ENCODE data around the gene IL1RAPL1. TPM values are rescaled to one million over a fixed set of nuclear protein-coding genes. Genes with fewer than 3 reads are reported as not detected.
"Not testable (repeated sequence)": the region's sequence is repeated elsewhere in the genome, so short reads cannot be mapped to it uniquely, and the experiment has no call there.

Gene IL1RAPL1
- total RNA-seq, 3 donors from 2014 or later, result 0.16 to 0.44 TPM; not detected in 1

- Histone ChIP-seq H3K9me3 (no peaks in the 10 kb centered on the region), H3K4me3 (no peak overlapping the region), H3K36me3 (no peaks in the 10 kb centered on the region), H3K27me3 (no peaks in the 10 kb centered on the region), H3K4me1 (no peaks in the 10 kb centered on the region), H3K27ac (no peak overlapping the region)
- intact Hi-C loops (cut with DNase I; ENCODE audit: low total_unique reads), result no loop called here
- TF ChIP-seq CTCF (IDR thresholded peaks at IDR 0.05) (no peak), POLR2A (IDR thresholded peaks at IDR 0.05) (no peak), POLR2AphosphoS5 (IDR thresholded peaks at IDR 0.05) (no peak)
- DNase-seq (ENCODE audit: low spot score in 2 of 2), result no peak
Measured at GRCh38 chrX:29348288-29348687, 761.0 kb downstream of the IL1RAPL1 start.

GRCh38 chrX:29359276-29359675, 772.0 kb downstream of the IL1RAPL1 start:
- H3K9me3 ChIP-seq, result no peaks in the 10 kb centered on the region
- H3K27ac ChIP-seq, result no peak overlapping the region
- no peaks in the 10 kb centered on the region for H3K4me1 ChIP-seq
- H3K36me3 ChIP-seq, result no peaks in the 10 kb centered on the region
- H3K4me3 ChIP-seq, result no peak overlapping the region
- H3K27me3 ChIP-seq, result no peaks in the 10 kb centered on the region
- no peak for DNase-seq (ENCODE audit: low spot score in 2 of 2)
- TF ChIP-seq POLR2A (IDR thresholded peaks at IDR 0.05), result no peak
- no peak for TF ChIP-seq CTCF (IDR thresholded peaks at IDR 0.05)
- no peak for TF ChIP-seq POLR2AphosphoS5 (IDR thresholded peaks at IDR 0.05)
- intact Hi-C loops (cut with DNase I; ENCODE audit: low total_unique reads), result no loop called here

DNA sequence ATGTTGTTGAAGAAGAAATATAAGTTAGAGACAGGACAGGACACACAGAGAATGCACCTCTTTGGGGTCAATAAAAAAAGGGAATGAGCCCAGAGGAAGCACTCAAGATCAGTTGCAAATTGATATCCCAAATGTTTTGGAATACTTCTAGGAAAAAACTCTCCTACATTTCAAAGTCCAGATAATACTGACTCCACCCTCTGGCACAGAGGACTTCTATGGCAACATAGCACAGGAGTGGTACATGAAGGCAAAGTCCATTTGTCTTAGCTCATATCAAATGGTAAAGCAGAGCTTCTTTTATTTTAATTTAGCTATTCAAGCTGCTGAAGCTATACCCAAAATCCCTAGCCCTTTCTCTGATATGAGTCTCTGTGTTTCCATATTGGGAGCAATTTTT, 787.5 kb downstream of the IL1RAPL1 start:
- DNase-seq (ENCODE audit: low spot score in 2 of 2); intact Hi-C loops (cut with DNase I; ENCODE audit: low total_unique reads); H3K4me1 ChIP-seq; H3K4me3 ChIP-seq; H3K36me3 ChIP-seq; H3K27me3 ChIP-seq; H3K27ac ChIP-seq: not testable (repeated sequence)
- peaks cover 0 to 28% of the 10 kb centered on the region in 2 donors for H3K9me3 ChIP-seq

GRCh38 chrX:29376584-29376983, 789.3 kb downstream of the IL1RAPL1 start:
- TF ChIP-seq CTCF (IDR thresholded peaks at IDR 0.05) (no peak), POLR2AphosphoS5 (IDR thresholded peaks at IDR 0.05) (no peak), POLR2A (IDR thresholded peaks at IDR 0.05) (no peak)
- intact Hi-C loops (cut with DNase I; ENCODE audit: low total_unique reads), result no loop called here
- Histone ChIP-seq H3K36me3 (no peaks in the 10 kb centered on the region), H3K9me3 (peaks cover 0 to 25% of the 10 kb centered on the region in 2 donors), H3K4me1 (no peaks in the 10 kb centered on the region), H3K27me3 (peaks cover 0 to 16% of the 10 kb centered on the region in 2 donors), H3K4me3 (no peak overlapping the region), H3K27ac (no peak overlapping the region)
- no peak for DNase-seq (ENCODE audit: low spot score in 2 of 2)

GRCh38 chrX:29382811-29383210, 795.6 kb downstream of the IL1RAPL1 start:
- TF ChIP-seq POLR2AphosphoS5 (IDR thresholded peaks at IDR 0.05) (no peak), CTCF (IDR thresholded peaks at IDR 0.05) (no peak), POLR2A (IDR thresholded peaks at IDR 0.05) (no peak)
- no peak for DNase-seq (ENCODE audit: low spot score in 2 of 2)
- Histone ChIP-seq H3K27me3 (peaks cover 0 to 16% of the 10 kb centered on the region in 2 donors), H3K27ac (no peak overlapping the region), H3K4me3 (no peak overlapping the region), H3K36me3 (no peaks in the 10 kb centered on the region), H3K9me3 (peaks cover 0 to 12% of the 10 kb centered on the region in 2 donors), H3K4me1 (no peaks in the 10 kb centered on the region)
- intact Hi-C loops (cut with DNase I; ENCODE audit: low total_unique reads), result no loop called here

DNA sequence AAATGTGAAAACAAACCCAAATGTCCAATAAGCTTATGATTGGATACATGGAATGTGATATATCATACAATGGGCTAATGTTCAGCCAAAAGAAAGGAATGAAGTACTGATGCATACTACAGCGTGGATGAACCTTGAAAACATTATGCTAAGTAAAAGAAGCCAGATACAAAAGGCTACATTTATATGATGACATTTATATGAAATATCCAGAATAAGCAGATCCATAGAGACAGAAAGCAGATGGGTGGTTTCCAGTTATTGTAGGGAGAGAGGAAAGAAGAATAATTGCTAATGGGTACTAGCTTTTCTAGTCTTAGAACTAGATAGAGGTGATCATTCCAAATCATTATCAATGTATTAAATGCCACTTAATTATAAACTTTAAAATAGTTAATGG, 801.3 kb downstream of the IL1RAPL1 start:
- intact Hi-C loops (cut with DNase I; ENCODE audit: low total_unique reads), result no loop called here

More for the DNA sequence above, 801.3 kb downstream of the IL1RAPL1 start:
- Histone ChIP-seq H3K36me3 (no peaks in the 10 kb centered on the region), H3K27me3 (peaks cover 0 to 3% of the 10 kb centered on the region in 2 donors), H3K9me3 (no peaks in the 10 kb centered on the region), H3K27ac (no peak overlapping the region), H3K4me3 (no peak overlapping the region), H3K4me1 (no peaks in the 10 kb centered on the region)
- no peak for DNase-seq (ENCODE audit: low spot score in 2 of 2)
- TF ChIP-seq CTCF (IDR thresholded peaks at IDR 0.05), result no peak
- TF ChIP-seq POLR2A (IDR thresholded peaks at IDR 0.05), result no peak
- no peak for TF ChIP-seq POLR2AphosphoS5 (IDR thresholded peaks at IDR 0.05)

Measured in breast epithelium (tissue), 4 donors.